Measurements from ENCODE around the gene TMIE.

TMIE gene, protein sequence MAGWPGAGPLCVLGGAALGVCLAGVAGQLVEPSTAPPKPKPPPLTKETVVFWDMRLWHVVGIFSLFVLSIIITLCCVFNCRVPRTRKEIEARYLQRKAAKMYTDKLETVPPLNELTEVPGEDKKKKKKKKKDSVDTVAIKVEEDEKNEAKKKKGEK

DNA sequence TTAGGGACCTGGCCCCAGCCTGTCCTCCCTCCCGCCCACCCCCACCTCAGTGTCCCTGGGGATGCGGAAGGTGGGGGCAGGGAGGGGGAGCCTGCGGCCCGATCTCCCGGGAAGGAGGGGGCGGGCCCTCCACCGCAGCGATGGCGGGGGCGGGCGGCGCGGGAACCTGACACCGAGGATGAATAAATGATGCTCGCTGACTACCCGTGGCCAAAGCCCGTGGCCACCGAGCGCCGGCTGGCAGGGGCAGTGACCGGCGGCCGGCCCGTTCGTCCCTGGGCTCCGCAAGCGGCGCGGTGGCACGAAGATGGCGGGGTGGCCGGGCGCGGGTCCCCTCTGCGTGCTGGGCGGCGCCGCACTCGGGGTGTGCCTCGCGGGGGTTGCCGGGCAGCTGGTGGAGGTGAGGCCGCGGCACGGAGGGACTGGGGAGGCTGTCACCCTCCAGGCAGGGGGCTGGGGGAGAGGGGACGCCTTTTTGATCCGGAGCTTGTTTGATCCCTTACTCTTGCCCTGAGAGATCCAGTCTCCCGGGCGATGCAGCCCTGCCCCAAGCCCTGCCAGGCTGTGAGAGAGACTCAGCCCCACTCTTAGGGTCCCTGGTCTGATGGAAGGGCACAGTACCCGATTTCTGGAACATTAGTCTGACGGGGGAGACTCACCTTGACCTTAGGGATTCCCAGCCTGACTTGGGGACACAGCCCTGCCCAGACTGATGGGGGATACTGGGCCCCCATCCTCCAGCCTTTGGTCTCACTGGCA is at the start of gene TMIE:
Gene TMIE, plus strand, starts transcription at position 212 of the 759 bp plus-strand sequence. Its CDS starts 96 bp downstream, at position 308.
- DNase-seq (ENCODE audit: low spot score), result no peak

DNA sequence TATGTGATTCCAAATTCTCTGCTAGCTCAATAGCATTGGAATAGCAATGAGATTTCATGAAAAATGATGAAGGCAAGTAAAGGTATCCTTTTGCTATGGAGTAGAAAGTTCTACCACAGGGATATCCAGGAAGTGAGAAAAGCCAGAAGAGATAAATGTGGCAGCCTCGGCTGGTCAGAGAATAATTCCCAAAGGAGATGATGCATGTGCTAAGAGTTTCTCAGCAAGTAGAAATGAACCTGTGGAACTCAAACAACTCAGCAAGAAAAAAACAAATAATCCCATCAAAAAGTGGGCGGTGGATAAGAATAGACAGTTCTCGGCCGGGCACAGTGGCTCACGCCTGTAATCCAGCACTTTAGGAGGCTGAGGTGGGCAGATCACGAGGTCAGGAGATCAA is 45.9 kb upstream of the TMIE start:
- no peak for DNase-seq (ENCODE audit: low spot score)

DNA sequence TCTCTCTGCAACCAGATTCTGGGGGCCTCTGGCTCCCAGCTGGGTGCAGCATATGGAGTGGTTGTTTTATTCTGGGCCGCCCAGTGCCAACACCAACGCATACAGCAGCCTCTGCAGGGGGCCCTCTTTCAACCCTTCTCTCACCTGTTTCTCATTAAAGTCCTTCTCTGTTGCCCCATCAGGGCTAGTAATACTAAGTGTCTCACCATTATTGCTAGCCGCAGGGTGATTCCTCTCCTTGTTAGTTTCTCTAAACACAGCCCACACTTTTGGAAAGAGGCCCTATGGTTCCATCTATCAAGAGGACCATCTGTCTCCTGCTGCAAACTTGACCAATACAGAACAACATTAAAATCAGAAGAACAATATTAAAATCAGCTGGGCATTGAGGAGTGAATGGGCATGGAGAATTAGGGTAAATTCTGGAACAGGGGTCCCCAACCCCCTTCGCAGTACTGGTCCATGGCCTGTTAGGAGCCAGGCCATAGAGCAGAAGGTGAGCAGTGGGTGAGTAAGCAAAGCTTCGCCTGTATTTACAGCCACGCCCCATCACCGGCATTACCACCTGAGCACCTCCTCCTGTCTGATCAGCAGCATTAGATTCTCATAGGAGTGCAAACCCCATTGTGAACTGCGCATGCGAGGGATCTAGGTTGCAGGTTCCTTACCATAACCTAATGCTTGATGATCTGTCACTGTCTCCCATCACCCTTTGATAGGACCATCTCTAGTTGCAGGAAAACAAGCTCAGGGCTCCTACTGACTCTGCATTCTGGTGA is 44.2 kb upstream of the TMIE start:
- peak; percentile 1 for DNase-seq (ENCODE audit: low spot score)

DNA sequence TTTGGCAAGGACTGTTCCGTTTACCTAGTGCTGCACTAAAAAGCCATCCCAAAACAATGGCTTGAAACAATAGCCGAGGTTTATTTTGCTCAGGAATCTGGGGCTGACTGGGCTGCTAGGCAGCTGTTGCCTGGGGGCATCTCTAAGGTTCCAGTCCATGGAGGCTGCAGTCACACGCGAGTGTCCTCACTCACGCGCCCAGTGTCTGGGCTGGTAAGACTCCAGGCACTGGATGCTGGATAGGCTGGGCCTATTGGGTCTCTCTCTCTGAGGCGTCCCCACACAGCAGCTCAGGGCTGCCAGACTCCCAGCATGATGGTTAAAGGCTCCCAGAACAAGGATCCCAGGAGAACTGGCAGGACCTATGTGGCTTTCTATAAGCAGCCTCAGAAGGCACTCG is 41.9 kb upstream of the TMIE start:
- peak; percentile 1 for DNase-seq (ENCODE audit: low spot score)

DNA sequence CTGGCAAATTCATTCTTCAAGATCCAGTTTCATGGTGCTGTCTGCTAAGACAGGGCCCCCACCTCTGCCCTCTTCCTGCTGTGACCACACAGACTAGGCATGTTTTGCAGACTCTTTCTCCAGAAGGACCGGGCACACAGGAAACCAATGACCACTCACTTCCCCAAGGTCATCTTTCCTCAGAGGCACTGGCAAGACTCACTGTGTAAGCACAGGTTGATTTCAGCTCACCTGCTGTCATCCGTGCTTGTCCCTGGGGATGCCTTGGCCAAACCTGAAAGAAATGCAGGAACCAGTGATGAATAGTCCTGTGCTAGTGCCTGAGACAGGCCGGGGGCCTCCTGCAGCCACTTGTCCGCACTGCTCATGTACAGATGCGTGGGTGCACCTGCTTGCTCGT is 41.2 kb upstream of the TMIE start:
- peak; percentile 1 for DNase-seq (ENCODE audit: low spot score)

DNA sequence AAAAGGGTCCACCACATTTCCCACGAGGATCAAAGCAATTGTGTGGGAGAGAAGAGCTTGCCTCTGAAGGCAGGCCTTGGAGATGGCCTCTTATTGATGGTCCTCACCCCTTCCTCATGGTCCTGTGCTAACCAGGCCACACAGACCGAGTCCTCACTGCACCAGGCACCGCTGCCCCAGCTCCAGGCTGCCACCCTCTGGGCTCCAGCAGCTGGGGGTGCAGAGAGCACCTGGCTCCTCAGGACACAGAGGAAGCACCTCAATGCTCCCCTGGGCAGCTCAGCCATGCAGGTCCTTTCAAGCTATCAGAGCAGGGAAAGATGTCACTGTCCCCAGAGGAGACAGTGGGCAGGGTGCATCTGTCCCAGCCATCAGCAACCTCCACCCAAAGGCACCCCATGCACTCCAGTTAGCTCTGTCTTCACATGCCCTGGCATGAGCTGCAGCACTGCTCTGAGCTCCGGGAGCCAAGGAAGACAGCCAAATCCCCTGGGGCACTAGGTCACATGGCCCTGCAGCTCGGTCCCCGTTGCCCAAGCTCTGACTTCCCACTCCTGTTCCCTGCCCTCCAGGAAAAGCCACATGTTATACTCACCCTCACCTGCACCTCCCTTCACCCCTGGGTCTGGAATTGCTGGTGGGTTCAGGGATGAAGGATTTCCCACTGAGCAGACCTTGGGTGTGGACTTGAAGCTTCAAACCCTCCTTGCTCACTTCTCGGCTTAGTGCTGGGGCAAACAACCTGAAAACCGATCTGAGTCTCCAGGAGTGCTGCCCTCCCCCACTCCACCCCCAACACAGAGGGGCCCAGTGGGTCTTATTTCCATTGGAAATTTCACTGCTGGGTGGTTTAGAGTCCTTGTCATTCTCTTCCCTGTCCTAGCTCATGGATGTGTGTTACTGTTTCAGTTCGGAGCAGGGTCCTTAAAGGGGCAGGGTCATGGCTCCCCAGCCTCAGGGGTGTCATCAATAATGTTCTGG is 40.4 kb upstream of the TMIE start:
- peak; percentile 1 for DNase-seq (ENCODE audit: low spot score)

DNA sequence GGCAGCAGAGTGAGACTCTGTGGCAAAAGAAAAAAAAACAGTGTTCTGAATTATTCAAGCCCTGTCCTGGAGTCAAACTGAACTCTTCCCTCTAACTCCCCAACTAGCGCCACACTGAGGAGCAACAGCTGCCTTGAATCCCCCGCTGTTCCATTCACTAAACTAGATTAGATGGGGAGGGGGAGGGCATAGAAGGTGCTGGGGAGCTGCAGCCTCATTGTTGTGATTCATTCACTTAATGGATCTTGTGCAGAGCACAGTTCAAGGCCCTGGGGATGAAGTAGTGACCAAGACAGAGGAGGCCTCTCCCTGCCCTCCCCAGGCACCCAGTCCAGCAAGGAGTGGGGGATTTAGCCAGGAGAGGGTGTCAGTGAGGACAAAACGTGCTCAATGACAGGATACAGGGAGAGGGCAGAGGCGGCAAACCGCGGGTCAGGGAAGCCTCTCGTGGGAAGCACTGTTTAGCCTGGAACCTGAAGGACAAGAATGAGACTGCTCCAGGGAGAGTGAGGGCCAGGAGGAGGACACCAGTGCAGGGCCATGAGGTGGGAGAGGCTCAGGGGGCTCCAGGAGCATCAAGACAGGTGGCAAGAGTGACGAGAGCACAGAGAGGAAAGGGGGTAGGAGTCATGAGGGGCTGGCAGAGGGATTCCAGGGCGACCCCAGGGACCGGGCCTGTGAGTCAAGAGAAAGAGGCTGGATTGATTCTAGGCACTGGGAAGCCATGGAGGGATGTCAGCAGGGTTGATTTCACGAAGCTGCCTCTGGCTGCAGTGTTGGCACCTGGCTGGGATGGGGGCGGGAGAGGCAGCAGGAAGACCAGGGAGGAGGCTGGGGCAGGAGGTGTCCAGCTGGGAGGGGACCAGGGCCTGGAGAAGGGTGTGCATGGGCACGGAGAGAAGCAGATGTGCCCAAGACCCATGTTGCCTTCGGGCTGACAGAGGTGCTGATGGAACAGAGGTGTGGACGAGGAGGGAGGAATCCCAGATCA is 39.1 kb upstream of the TMIE start:
- peak; percentile 2 for DNase-seq (ENCODE audit: low spot score)

DNA sequence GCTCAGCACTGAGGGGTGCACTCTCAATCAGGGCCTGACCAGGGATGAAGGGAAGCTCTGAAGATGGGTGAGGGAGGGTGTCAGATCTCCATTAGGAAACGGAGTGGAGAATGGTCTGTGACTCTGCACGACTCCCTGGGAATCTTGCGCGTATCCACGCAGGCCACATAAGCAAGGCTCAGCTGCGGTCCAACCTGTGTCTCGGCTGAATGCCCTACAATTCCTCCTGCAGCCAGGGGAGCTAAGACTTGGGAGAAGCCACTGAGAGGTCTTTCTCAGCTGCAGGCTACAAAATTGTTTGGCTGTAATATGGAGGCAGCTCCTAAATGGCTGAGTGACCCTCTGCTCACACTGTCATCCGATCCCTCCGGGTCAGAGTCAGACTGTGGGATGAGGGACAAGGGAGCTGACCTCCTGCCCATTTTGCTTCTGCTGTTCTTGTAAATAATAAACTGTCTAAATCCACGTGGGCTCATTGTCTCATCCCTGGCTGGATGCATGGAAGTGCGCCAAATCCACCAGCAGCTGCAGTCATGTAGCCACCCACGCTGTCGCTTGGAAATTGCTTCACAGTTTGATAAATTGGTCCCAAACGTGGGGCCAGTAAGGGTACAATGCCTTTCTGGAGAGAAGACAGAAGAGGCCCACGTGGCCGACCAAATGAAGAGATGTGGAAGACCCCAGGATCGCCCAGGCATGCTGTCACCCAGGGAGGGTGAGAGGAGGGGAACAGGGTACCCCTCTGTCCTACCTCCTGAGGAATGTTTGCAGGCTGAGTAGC is 38.2 kb upstream of the TMIE start:
- DNase-seq (ENCODE audit: low spot score), result peak; percentile 79

DNA sequence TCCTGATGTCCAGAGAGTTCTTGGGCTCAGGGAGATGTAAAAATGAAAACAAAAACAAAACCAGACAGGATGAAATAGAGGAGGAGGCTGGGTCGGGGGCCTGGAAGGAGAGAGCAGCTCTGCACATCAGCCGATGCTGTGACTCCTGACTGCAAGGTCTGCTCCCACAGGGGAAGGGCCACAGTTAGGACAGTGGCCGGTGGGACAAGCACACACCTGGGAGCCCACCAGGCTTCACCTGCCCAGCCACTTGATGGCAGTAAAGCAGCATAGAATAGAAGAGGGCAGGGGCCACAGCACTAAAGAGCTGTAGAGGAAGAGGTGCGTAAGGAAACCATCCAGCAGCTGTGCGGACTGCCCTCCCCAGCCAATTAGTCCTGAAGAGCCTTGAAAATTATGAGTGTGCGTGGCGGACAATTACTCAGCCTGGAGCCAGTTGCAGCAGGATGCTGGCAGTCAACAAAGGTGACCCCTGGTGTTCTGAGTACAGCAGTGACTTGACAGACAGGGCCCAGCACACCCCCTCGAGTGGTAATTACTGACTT is 37.5 kb upstream of the TMIE start:
- peak; percentile 8 for DNase-seq (ENCODE audit: low spot score)

DNA sequence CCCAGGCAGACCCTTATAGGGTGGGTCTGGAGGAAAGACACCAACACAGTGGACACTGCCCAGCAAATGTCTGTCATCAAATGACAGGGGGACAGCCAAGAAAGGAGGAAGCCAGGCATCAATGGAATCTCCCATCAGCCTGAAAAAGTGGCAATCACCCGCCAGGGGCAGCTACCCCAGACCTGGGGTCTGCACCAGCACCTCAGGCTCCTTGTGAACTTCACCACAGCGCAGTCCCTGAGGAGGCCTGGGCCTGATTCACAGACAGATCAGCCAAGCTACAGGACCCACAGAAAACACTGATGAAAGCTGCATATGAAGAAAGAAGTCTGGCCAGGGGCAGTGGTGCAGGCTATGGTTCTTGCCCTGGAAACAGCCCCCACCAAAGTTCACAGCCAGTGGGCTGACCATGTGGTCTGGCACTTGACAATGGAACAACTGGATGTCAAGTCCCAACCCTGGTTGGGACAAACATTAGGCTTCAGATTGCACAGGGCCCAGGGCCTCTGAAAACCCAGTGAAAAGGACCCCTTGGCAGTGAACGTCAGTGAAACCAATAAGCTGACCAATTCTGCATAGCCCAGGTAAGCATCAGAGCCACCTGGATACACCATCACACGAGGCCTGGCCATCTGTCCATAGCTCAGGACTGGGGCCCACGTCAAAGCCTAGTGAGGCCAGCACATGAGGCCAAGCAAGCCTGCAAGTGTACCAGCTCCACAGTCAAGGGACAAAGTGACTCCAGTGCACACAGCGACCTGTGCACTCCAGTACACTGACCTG is 36.8 kb upstream of the TMIE start:
- DNase-seq (ENCODE audit: low spot score), result peak; percentile 8

DNA sequence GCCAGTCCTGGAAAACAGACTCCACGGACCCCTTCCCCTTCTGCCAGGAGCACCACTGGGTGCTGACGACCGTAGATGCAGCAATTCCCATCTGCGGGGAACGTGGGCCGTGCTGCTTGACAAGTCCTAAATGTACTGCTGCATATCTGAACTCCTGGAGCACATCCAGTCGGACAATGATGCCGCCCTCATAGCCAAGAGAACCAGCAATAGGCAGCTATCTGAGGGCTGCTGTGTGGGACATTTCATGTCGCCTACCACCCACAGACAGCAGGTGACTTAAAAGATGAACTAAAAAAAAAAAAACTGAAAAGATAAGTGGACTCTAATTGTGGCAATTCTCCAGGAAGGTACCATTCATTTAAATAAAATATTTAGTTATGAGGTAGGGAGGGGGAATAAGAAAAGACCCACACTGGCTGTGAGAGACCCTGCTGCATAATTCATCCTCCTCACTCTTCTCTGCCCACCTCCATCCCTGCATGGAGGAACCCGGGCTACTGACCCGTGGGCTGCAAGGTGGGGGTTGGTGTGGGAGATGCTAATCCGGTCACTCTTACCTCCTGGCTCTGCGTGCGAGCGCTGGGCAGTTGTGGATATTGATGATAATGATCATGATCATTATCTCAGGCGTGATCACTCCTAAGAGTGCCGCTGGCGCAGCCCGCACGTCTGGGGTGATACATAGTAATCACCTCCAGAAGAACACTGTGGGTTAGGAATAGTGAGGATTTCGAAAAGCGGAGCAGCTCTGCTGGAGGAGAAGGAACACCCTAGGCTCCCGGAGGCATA is 36.0 kb upstream of the TMIE start:
- DNase-seq (ENCODE audit: low spot score), result peak; percentile 1

DNA sequence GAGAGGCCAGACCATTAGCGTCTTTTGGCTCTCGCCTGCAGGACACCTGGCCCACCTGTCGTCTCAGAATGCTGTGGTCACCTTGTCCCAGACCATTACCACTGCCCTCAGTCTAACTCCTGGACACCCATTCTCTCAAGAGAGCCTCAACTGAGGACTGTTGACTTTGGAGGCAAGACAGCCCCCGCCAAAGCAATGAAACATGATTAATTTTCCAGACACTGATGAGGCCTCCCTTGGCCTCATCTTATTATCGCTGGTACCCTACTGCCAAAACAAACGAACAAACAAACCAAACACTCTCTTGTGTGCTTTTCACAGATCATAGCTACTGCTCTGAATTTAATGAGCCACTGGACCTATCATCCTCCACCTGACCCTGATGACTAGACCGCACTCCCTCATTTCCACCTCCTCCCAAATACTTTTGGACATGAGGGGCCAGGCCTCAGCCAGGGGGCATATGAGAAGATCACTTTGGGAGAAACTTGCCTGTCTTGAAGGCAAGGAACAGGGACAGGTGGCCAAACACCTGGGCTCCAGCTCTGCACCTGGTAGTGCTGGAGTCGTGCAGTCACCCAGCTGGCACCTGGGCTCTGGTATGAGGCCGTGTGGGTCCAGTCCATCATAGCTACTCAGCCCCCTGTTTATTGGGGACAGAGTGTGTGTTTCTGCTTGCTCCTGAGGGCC is 35.3 kb upstream of the TMIE start:
- peak; percentile 6 for DNase-seq (ENCODE audit: low spot score)

DNA sequence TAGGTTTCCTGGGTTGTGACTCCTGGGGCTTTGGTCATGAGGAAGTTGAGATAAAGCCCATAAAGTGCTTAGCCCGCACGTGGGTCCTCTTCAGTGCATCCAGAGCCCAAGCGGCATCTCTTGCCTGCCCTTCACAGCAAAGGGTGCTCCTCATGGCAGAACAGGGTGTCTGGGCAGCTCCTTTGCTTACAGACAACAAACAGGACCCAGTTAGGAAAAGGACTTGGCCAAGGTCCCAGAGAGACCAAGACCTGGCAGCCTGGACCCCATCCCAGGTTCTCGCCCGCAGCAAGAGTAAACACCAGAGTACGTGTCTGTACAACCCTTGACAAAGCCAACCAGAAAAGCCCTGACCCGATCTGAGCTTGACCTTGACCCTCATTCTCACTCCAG is 34.7 kb upstream of the TMIE start:
- no peak for DNase-seq (ENCODE audit: low spot score)

DNA sequence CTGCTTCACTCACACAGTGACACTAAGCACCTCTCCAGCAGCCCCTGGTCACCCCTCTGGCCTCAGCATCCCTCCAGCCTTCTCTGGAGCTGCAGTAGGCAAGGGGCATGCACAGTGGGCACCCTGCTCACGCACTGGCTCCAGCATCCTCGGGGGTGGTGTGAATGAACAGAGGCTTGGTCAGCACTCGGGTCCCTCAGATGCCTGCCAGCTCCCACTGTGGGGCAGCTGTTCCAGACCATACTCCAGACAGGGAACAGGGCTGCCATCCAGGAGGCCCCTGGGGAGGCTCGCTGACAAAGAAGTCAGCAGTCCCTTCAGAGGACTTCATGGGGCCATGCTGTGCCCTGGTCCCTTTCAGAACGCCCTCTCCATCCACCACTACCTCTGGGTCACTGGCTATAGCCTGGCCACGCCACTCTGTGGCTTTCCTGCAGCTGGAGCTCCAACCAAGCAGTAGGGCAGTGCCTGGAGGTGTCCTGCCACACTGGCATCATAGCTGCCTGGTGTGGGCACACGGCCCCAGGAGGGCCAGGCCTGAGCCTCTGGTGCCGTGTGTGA is 34.1 kb upstream of the TMIE start:
- no peak for DNase-seq (ENCODE audit: low spot score)

DNA sequence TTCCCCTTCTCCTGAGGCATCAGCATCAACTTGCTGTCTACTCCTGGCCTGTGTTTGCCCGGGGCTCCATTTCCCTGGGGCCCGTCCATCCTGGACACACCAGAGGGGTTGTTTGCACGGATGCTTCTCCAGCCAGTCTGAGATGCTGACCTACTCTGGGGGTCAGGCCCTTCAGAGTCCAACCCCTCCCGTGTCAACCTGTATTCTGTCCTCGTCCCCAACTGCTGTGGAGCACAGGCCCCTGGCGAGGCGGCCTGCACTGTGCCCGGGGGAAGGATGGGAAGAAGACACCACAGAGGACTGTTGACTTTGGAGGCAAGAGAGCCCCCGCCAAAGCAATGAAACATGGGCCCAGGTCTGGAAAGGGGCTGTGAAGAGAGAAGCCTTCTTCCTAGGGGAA is 33.5 kb upstream of the TMIE start:
- no peak for DNase-seq (ENCODE audit: low spot score)

DNA sequence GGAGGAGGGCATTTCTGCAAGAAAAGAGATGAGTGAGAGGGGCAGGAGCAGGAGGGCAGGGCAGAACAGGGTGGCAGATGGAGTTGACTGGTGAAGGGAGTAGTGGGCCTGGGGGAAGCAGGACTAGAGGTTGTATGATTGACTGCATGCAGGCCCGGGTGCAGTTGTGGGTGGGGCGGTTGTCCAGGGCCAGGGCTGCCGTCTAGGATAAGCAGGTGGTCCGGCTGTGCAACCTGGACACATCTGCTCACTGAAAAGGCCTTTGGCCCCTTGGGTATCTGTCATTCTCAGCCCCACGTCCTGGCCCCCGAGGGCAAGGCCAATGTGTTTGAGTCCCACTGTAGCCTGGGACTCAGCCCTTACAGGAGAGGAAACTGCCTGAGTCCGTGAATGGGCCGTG is 33.1 kb upstream of the TMIE start:
- DNase-seq (ENCODE audit: low spot score), result no peak

DNA sequence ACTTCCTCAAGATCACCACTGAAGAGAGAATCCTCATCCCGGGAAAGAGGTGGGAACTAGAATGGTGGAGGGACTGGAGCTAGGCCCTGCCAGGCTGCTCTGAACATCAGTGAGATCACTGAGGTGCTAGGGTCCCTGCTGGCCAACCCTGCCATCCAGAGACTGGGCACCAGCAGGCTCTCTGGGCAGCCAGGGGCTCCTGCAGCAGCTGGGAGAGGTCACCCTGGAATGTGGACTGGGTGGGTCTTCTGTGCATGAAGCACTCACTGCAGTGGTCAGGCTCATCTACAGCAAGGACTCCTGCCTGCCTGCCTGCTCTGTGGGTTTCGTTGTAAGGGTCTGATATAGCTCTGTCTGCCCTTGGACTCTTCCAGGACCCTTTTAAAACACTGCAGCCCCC is 32.6 kb upstream of the TMIE start:
- no peak for DNase-seq (ENCODE audit: low spot score)
